ENCODE measurements around the gene THAP7.

The THAP7 gene

GRCh38 chr22:20964090-20964798 lies 37.7 kb downstream of the THAP7 start:
- no peak for DNase-seq (ENCODE audit: low read depth in 2 of 2)

- DNase-seq (ENCODE audit: low read depth in 2 of 2) = no peak
These were observed 38.5 kb downstream of the THAP7 start for GRCh38 chr22:20963201-20964052.

GRCh38 chr22:20962491-20962945 lies 39.4 kb downstream of the THAP7 start:
- no peak for DNase-seq (ENCODE audit: low read depth in 2 of 2)

GRCh38 chr22:20960609-20961008 lies 41.3 kb downstream of the THAP7 start:
- no peak for DNase-seq (ENCODE audit: low read depth in 2 of 2)

GRCh38 chr22:20959578-20960461 lies 42.1 kb downstream of the THAP7 start:
- DNase-seq (ENCODE audit: low read depth in 2 of 2) = no peak

- DNase-seq (ENCODE audit: low read depth in 2 of 2) = no peak
These were observed 44.1 kb downstream of the THAP7 start for GRCh38 chr22:20957683-20958431.

GRCh38 chr22:20957102-20957682 lies 44.7 kb downstream of the THAP7 start:
- DNase-seq (ENCODE audit: low read depth in 2 of 2) = no peak

GRCh38 chr22:20956258-20957101 lies 45.4 kb downstream of the THAP7 start:
- DNase-seq (ENCODE audit: low read depth in 2 of 2) = no peak

GRCh38 chr22:20955548-20955947 lies 46.4 kb downstream of the THAP7 start:
- DNase-seq (ENCODE audit: low read depth in 2 of 2) = no peak

GRCh38 chr22:20953668-20954500 lies 48.0 kb downstream of the THAP7 start:
- DNase-seq (ENCODE audit: low read depth in 2 of 2) = no peak

GRCh38 chr22:20953342-20953608 lies 48.6 kb downstream of the THAP7 start:
- DNase-seq (ENCODE audit: low read depth in 2 of 2) = no peak

- DNase-seq (ENCODE audit: low read depth in 2 of 2) = no peak
These were observed 49.2 kb downstream of the THAP7 start for GRCh38 chr22:20952544-20953341.

- DNase-seq (ENCODE audit: low read depth in 2 of 2) = no peak
These were observed 50.0 kb downstream of the THAP7 start for GRCh38 chr22:20951932-20952380.

GRCh38 chr22:20951151-20951931 lies 50.6 kb downstream of the THAP7 start:
- DNase-seq (ENCODE audit: low read depth in 2 of 2) = no peak

GRCh38 chr22:20949698-20950183 lies 52.2 kb downstream of the THAP7 start:
- DNase-seq (ENCODE audit: low read depth in 2 of 2) = no peak

Measured in stimulated activated CD8-positive, alpha-beta memory T cell treated with anti-CD3 and anti-CD28 coated beads, Interleukin-15, amount 100 ng/mL, for 48 hours (primary cell).